Epithelial cell of prostate (primary cell): ENCODE measurements around the gene EDA2R.
A peak's percentile ranks its signal among the peaks of the same experiment; 100 is the strongest.

ENCODE experiments used
- DNase-seq: peaks from one replicate; pipeline ENCODE4 v3.0.0-alpha.2; 2011; ENCODE audit warnings: low read depth, low spot score
- H3K27ac ChIP-seq: fragments of 450-650 bp; 2 replicates; pipeline ENCODE4 v1.5.1; 2017; ENCODE audit warnings: mild to moderate bottlenecking

Gene EDA2R, protein sequence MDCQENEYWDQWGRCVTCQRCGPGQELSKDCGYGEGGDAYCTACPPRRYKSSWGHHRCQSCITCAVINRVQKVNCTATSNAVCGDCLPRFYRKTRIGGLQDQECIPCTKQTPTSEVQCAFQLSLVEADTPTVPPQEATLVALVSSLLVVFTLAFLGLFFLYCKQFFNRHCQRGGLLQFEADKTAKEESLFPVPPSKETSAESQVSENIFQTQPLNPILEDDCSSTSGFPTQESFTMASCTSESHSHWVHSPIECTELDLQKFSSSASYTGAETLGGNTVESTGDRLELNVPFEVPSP

DNA sequence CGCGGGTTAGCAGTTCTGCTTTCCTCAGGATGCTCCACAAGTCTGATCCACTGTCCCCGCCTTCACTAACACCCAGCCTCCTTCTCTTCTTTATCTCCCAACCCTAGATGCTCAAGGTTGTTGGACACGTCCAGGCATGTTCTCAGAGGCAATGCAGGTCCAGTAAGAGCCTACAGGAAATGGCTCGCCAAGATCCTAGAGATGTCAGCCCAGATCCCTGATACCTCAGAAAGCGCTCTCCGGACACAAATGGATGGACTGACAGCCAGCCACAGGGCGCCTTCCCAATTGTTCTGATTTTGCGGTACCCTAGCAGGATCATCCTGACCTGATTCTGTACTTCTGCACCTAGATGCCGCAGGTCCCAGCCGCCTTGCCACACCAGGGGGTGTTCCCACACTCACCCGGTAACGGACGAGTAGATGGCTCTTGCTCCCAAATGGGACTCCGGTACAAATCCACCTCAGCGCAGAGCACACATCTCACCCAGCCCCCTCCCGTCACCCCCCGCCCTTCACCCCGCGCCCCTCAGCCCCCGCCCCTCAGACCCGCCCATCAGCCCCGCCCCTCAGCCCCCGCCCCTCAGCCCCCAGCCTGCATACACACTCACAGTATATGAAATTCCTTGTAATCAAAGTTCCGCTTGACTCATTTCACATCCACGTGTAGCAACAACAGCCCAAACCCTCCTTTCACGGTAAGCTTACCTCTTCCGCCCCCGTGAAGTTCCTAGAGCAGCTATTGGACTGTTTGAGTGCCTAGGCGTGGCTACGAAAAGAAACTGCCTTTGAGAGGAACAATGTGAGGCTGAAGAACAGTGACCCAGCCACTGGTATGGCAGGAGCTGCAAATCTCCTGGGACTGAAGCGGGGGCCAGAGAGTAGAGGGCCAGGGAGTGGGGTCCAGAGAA is at the start of gene EDA2R:
Gene EDA2R (minus strand): TSS at position 488 of the 910 bp plus-strand sequence. CDS start 23,058 bp downstream, outside the sequence.
- peak within 1 kb of the TSS; percentile 88 for H3K27ac ChIP-seq
- DNase-seq = peak; percentile 75

DNA sequence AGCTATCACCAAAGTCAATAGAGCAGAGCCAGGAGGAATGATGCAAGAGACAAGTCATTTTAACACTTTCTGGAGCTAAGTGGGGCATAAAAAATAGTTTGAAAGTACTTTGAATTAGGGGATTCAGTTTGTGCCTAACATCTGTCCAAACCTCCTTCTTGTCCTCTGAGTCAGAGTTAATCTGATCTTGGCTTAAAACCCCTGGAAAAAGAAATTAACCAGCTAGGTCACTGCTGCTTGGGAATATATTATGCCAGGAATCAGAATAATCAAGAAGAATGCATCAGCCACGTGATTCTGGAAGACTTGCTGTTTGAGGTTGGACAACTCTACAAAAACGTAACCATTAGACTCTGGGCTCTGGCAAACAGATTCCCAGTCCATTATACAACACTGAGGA is 45.3 kb upstream of the EDA2R start:
- no peak for DNase-seq
- no peak overlapping the region for H3K27ac ChIP-seq

DNA sequence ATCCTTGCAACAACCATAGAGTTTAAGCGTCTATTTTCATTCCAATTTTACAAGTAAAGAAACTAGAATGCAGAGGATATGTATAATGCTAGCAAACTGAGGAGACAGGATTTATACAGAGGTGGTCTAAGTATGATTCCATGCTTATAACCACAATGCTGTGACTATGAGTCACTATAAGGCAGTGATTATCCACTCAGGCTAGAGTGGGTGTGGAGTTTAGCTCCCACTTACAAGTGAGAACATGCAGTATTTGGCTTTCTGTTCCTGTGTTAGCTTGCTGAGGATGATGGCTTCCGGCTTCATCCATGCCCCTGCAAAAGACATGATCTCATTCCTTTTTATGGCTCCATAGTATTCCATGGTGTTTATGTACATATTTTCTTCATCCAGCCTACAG is 41.6 kb upstream of the EDA2R start:
- DNase-seq = no peak
- peak overlapping the region; percentile 22 for H3K27ac ChIP-seq

DNA sequence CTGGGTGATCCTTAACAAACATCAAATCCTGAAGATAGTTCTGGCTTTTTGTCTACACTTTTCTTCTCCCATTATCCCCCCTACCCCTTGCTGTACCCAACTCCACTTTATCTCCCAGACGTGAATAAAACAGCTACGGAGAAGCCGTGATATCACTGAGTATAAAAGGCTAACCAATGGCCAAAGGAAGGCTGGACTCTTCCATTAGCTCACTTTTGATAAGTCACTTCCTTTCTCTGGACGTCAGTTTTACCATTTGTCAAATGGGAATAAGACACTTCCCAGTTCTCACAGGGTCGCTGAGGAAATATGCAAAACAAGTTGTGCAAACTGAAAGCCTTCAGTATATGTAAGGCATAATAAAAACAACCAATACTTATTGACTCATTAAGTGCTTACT is 38.6 kb upstream of the EDA2R start:
- DNase-seq = no peak
- peak overlapping the region; percentile 82 for H3K27ac ChIP-seq

DNA sequence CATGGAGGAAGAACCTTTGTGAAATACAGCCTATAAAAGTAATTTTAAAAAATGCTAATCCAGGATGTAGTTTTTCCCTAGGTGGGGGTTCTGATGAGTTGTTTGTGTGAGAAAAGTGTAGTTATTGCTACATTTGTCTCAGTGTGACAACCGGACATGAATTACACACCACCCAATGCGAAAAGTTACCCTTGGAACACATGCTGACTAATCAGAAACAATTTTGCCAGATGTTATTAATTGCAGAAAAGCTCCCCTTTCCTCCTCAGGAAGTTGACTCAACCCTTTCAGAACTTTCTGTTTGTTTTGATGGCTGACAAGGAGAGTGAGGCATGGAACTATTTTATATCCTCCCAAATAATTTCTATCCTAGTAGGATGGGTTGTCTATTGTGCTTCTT is 38.1 kb upstream of the EDA2R start:
- peak overlapping the region; percentile 82 for H3K27ac ChIP-seq
- DNase-seq = no peak

DNA sequence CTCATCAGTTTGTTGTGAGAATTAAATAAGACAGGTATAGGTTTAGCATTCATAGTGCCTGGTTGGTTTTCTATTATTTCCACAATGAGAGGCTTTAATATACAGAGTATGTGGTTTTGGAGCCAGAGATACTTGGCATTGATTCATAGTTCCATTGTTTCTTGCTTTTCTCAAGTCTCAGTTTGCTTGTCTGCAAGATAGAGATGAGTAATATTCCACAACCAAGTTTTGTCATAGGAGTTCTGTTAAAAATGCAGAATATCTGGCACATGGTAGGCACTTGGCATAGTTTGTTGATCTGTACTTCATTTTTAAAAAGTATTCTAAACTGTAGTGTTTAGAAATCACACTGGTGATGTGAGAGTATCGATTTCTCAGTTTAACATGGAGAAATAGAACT is 37.5 kb upstream of the EDA2R start:
- H3K27ac ChIP-seq = peak overlapping the region; percentile 82
- no peak for DNase-seq

DNA sequence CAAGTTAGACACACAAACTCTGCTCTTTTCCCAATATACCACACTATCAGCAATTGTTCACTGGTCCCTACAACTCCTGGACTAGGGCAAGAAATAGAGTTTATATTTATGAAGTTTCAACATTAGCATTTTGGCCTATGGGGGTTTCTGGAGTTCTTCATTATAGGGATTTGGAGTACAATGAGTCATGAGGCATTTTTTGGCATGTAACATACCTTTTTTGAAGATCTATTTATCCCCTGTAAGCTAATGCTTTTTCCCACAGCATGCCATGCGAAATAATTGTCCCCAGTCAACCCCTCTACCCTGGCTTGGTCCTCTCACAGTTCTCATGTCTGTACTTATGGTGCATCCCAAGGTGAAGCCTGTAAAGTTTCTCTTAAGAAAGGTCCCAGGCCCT is 36.7 kb upstream of the EDA2R start:
- no peak for DNase-seq
- no peak overlapping the region for H3K27ac ChIP-seq

DNA sequence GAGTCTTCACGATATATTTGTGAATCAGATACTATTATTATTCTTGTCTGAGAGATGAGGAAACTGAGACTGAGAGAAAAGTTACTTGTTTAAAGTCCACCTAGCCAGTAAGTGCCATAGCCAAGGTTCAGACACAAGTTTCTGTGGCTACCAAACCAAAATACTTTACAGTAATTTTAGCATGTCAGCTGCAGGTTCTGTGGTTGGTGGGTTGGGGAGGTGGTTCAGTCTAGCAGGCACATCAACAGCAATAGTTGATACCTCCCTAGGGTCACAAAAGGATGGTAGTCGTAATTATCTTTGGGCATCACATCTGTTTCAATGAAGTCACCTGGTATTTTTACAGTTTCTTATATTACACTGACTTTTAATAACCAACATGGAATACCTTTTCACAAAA is 35.6 kb upstream of the EDA2R start:
- H3K27ac ChIP-seq = no peak overlapping the region
- no peak for DNase-seq

DNA sequence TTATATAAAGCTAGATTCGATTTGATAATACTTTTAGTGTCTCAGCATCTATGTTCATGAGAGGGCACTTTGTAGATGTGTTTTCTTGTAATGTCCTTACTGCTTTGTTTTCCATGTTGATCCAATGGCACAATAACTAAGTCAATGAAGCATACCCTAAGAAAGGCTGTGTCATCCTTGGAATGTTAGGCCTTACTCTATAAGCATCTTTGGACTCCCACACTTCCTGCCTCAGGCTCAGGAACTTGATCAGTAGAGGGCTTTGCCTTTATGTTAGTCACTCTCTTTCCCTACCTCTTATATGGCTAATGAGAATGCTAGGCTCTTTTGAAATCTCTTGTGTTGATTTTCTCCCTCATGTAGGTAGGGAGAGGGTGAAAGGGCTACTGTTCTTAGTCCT is 33.2 kb upstream of the EDA2R start:
- H3K27ac ChIP-seq = no peak overlapping the region
- DNase-seq = no peak

DNA sequence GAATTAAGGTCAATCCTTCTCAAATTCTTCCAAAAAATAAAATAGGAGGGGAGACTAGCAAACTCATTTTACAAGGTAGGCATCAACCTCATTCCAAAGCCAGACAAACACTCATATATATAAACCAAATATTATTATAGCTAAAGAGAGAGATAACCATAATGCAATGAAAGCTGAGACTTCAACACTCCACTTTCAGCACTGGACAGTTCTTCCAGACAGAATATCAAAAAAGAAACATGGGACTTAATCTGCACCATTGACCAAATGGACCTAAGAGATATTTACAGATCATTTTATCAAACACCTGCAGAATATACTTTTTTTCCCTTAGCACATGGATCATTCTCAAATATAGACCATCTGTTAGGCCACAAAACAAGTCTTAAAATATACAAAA is 15.5 kb upstream of the EDA2R start:
- DNase-seq = no peak
- H3K27ac ChIP-seq = no peak overlapping the region

DNA sequence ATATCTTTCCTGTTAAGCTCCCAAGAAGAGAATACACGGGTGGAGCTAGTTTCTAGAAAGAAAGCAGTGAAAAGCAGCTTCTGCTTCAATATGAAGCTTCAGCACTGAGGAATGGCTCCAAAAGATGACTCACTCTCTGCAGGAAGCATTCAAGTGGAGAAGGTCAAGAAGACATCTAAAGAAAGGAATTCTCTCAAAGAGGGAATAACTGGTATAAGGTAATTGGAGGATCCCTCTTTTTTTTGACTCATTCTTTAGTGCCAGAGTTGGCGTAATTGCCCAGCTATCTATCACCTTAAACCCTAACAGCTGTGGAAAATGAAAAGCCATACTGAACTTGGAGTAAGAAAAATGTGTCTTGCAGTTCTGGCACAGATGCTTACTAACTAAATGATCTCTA is 3.5 kb downstream of the EDA2R start:
- H3K27ac ChIP-seq = peak overlapping the region; percentile 60
- DNase-seq = no peak

DNA sequence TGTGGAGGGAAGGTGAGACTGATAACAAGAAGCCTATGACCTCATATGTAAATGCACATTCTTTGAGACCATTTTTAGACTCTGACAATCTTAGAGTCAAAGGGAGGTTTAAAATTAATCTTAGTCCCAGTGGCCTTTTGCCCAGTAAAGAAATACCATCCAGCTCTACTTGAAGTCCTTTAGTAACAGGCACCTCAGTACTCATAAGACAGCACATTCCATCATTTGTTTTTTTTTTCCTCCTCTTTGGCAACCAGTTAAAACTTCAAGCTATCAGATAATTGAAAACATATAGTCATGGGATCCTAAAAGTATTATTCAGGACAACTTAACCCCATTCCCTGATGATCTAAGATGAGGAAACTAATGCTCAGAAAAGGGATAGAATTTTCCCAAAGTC is 4.6 kb downstream of the EDA2R start:
- H3K27ac ChIP-seq = peak overlapping the region; percentile 60
- no peak for DNase-seq

DNA sequence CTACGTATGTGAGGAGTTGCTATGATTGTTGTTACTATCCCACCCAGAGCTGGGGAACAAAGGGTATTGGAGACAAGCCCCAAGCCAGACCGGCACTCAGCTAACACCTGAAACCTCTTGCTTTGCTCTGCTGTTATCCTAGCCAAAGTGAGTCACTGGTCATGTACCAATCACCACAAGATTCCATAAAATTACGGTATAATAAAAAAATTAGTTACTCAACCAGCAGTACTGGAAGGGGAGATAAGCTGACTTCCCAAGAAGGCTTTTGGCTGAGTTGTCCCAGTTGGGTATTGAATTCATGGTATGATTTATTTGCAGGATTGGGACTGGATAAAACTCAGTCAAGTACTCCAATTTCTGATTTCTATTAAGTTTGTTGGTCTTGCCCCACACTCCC is 5.3 kb downstream of the EDA2R start:
- peak overlapping the region; percentile 60 for H3K27ac ChIP-seq
- DNase-seq = peak; percentile 18

DNA sequence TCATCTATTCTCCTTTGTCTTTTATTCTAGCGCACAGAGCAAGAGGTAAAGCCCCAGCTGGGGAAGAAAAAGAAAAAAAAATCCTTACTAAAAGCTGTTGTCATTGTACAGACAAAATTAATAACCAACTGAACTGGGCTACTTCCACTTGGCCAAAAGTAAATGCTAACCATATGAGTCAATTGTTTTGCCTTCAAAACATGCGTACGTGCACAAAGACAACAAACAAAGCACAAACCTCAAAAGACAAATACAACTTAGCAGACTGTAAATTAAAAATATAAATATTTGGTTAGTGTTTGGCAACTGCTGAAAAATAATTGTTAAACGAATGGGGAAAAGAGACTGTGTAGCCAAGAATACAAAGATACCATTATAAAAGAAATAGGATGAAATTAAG is 5.9 kb downstream of the EDA2R start:
- no peak for DNase-seq
- peak overlapping the region; percentile 60 for H3K27ac ChIP-seq

DNA sequence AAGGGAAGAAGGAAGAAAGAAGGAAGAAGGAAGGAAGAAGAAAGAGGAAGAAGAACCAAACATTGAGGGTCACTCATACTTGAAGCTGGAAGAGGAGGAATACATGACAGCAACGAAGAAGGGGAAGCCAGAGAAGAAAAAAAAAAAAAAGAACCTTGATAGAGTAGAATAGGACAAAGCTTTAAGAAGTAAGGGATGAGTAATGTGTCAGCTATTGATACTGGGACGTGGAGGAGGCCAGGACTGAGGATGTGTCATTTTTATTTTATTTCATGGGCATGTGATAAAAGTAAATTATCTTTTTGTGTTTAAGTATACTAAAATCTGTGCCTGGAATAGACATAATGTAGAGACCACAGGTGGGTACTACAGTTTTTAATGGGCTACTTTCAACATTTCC is 6.4 kb downstream of the EDA2R start:
- DNase-seq = no peak
- peak overlapping the region; percentile 60 for H3K27ac ChIP-seq

DNA sequence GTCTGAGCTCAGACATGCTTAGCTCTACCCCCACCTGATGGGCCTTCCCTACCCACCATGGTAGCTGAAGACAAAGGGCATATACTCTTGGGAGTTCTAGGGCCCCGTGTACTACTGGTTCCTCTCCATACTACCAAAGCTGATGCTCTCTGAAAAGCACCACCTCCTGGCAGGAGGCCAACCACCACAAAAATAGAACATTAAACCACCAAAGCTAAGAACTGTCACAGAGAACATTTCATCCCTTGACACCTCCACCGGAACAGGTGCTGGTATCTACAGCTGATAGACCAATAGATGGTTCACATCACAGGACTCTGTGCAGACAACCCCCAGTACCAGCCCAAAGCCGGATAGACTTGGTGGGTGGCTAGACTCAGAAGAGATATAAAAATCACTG is 13.4 kb downstream of the EDA2R start:
- no peak overlapping the region for H3K27ac ChIP-seq
- no peak for DNase-seq

DNA sequence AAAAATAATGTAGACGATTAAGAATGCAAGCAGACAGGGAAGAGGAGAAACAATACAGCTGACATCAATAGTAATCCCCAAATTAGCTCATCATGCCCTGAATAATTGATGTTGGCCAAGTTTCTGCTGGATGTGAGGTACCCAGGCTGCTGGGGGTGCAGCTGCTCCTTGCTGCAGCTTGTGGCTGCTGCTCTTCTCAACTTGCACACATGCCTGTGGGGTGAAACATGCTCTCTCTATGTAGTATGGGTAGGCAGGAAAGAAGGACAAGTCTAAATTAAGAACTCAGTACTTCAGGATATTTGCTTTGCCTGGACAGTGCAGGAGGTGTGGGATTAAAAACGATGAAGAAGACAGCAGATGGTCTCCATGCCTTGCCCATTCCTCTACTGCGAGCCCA is 16.7 kb downstream of the EDA2R start:
- DNase-seq = no peak

DNA sequence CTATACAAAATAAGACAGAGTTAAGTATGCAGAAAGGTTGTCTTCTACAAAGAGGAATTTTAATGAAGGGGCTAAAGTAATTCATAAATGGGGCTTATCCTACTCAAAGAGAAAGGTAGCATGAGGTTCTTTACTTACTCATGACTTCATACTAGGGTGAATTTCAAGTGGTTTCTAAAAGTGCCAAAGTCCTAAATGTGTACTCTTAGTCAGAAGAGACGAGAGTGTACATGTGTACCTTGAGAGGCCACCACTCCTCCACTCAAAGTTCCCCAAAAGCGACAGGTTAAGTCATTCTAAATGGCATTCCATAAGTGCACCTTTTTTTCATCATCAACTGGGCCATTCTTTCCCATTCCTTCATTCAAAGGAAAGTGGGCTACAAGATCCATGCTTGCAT is 21.9 kb downstream of the EDA2R start:
- no peak overlapping the region for H3K27ac ChIP-seq
- no peak for DNase-seq

More for the DNA sequence above, 16.7 kb downstream of the EDA2R start:
- H3K27ac ChIP-seq = no peak overlapping the region

DNA sequence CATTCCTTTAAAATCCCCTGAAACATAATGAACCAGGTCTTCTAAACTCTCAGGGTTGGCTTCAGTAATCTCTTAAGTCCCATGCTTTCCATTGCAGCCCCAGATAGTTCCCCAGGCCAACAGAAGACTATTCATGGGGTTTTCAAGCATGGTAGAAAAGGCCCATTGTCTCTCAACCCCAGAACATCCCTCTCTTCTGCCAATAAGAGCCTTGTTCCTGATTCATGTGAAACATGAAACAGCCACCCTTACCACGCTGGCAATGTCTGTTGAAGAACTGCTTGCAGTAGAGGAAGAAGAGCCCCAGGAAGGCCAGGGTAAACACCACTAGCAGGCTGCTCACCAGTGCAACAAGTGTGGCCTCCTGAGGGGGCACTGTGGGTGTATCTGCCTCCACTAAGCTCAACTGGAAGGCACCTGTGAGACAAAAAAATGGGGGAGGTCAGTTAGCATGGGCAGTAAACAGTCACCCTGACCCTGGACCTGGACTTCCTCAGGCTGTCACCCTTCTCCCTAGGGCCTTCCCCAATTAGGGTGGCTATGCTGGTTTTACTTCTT is 36.4 kb downstream of the EDA2R start:
- no peak for DNase-seq

DNA sequence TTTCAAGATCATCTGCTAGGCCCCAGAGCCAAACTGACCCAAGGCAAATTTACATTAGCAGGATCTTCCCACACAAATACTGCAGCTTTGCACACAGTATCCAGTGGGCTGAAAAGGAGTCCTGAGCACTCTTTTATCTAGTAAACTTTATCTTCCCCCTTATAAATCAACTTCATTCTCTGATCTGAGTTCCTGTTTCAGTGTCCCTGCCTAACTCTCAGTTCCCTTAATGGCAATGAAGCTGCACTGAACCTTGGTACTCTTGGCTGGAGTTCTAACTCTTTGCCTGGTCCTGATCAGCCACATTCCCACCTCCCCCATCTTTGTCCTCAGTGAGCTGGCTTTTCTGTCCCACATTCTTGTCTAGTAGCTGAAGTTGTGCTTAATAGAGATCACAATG is 37.4 kb downstream of the EDA2R start:
- DNase-seq = no peak
- no peak overlapping the region for H3K27ac ChIP-seq

More for the DNA sequence above, 36.4 kb downstream of the EDA2R start:
- no peak overlapping the region for H3K27ac ChIP-seq

DNA sequence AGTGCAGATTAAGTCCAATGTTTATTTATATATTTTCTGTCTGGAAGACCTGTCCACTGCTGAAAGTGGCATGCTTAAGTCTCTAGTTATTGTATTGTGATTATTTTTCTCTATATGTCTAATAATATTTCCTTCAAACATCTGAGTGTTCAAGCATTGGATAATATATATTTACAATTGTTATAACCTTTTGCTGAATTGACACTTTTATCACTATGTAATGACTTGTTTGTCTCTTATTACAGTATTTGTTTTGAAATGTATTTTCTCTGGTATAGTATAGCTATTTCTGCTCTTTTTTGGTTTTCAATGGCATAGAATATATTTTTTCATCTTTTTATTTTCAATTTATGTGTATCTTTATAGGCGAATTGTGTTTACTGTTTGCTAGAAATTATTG is 59.7 kb downstream of the EDA2R start:
- no peak for DNase-seq
- no peak overlapping the region for H3K27ac ChIP-seq
